Measurements from ENCODE around the gene MTHFSD.

MTHFSD gene

GRCh38 chr16:86496929-86497461, 58.0 kb downstream of the MTHFSD start:
- Histone ChIP-seq H3K36me3 (no peaks in the 10 kb centered on the region), H3K27me3 (ENCODE audit: insufficient read depth, low read depth, severe bottlenecking) (peaks cover 80% of the 10 kb centered on the region), H3K27ac (no peak overlapping the region), H3K9me3 (ENCODE audit: severe bottlenecking) (no peaks in the 10 kb centered on the region), H3K4me3 (ENCODE audit: low read depth, low read length) (no peak overlapping the region)
- no peak for TF ChIP-seq CTCF (IDR thresholded peaks at IDR 0.05; ENCODE audit: low read depth, low read length)
- no peak for DNase-seq

GRCh38 chr16:86496262-86496928, 58.6 kb downstream of the MTHFSD start:
- no peak for DNase-seq
- Histone ChIP-seq H3K4me3 (ENCODE audit: low read depth, low read length) (no peak overlapping the region), H3K36me3 (no peaks in the 10 kb centered on the region), H3K27ac (no peak overlapping the region), H3K27me3 (ENCODE audit: insufficient read depth, low read depth, severe bottlenecking) (peaks cover 80% of the 10 kb centered on the region), H3K9me3 (ENCODE audit: severe bottlenecking) (no peaks in the 10 kb centered on the region)
- TF ChIP-seq CTCF (IDR thresholded peaks at IDR 0.05; ENCODE audit: low read depth, low read length): no peak

GRCh38 chr16:86495756-86496261, 59.2 kb downstream of the MTHFSD start:
- Histone ChIP-seq H3K27ac (no peak overlapping the region), H3K27me3 (ENCODE audit: insufficient read depth, low read depth, severe bottlenecking) (peaks cover 80% of the 10 kb centered on the region), H3K4me3 (ENCODE audit: low read depth, low read length) (no peak overlapping the region), H3K9me3 (ENCODE audit: severe bottlenecking) (no peaks in the 10 kb centered on the region), H3K36me3 (no peaks in the 10 kb centered on the region)
- peak; percentile 30 for DNase-seq
- TF ChIP-seq CTCF (IDR thresholded peaks at IDR 0.05; ENCODE audit: low read depth, low read length): no peak

- TF ChIP-seq CTCF (IDR thresholded peaks at IDR 0.05; ENCODE audit: low read depth, low read length): no peak
- no peak overlapping the region for H3K4me3 ChIP-seq (ENCODE audit: low read depth, low read length)
- H3K36me3 ChIP-seq: no peaks in the 10 kb centered on the region
- peaks cover 75% of the 10 kb centered on the region for H3K27me3 ChIP-seq (ENCODE audit: insufficient read depth, low read depth, severe bottlenecking)
- no peak overlapping the region for H3K27ac ChIP-seq
- no peaks in the 10 kb centered on the region for H3K9me3 ChIP-seq (ENCODE audit: severe bottlenecking)
- DNase-seq: no peak
These were observed 59.7 kb downstream of the MTHFSD start for GRCh38 chr16:86495357-86495701.

GRCh38 chr16:86494565-86495356, 60.3 kb downstream of the MTHFSD start:
- Histone ChIP-seq H3K36me3 (no peaks in the 10 kb centered on the region), H3K27ac (no peak overlapping the region), H3K4me3 (ENCODE audit: low read depth, low read length) (no peak overlapping the region), H3K27me3 (ENCODE audit: insufficient read depth, low read depth, severe bottlenecking) (peaks cover 71% of the 10 kb centered on the region), H3K9me3 (ENCODE audit: severe bottlenecking) (no peaks in the 10 kb centered on the region)
- TF ChIP-seq CTCF (IDR thresholded peaks at IDR 0.05; ENCODE audit: low read depth, low read length): no peak
- no peak for DNase-seq

Data from WERI-Rb-1 (cell line).